Karpas-422 (cell line): ENCODE measurements around the gene LCNL1. TPM values are rescaled to one million over a fixed set of nuclear protein-coding genes. Genes with fewer than 3 reads are reported as not detected.

Experiments
- DNase-seq: peaks from one replicate; pipeline ENCODE4 v3.0.0-alpha.2; 2015
- H2AFZ ChIP-seq: fragments of 200-600 bp; sonication (generic); 2 replicates; pipeline ENCODE4 v1.6.1; 2014; ENCODE audit warnings: antibody characterized with exemption, low read length, mixed read lengths
- H3K27ac ChIP-seq: fragments of 200-600 bp; sonication (generic); 2 replicates; pipeline ENCODE4 v1.5.1; 2014; ENCODE audit warnings: mild to moderate bottlenecking, low read length, moderate library complexity
- H3K27me3 ChIP-seq: fragments of 200-600 bp; sonication (generic); 2 replicates; pipeline ENCODE4 v1.6.1; 2014; ENCODE audit warnings: low read length, mixed read lengths
- H3K36me3 ChIP-seq: fragments of 200-600 bp; sonication (generic); 2 replicates; pipeline ENCODE4 v1.6.1; 2014; ENCODE audit warnings: low read length, mixed read lengths; ENCODE audit not compliant: insufficient read depth
- H3K4me1 ChIP-seq: fragments of 200-600 bp; sonication (generic); 2 replicates; pipeline ENCODE4 v1.6.1; 2014; ENCODE audit warnings: mild to moderate bottlenecking, low read length, mixed read lengths
- H3K4me2 ChIP-seq: fragments of 200-600 bp; sonication (generic); 2 replicates; pipeline ENCODE4 v1.6.1; 2014; ENCODE audit warnings: low read length, low read depth, mild to moderate bottlenecking; ENCODE audit not compliant: poor library complexity, severe bottlenecking
- H3K4me3 ChIP-seq: fragments of 200-600 bp; sonication (generic); 2 replicates; pipeline ENCODE4 v1.5.1; 2014; ENCODE audit warnings: mild to moderate bottlenecking, antibody characterized with exemption, low read length, mixed read lengths
- H3K79me2 ChIP-seq: fragments of 200-600 bp; sonication (generic); 2 replicates; pipeline ENCODE4 v1.6.1; 2014; ENCODE audit warnings: mild to moderate bottlenecking, low read length, mixed read lengths
- H3K9ac ChIP-seq: fragments of 200-600 bp; sonication (generic); 2 replicates; pipeline ENCODE4 v1.6.0; 2014; ENCODE audit warnings: low read length
- H3K9me2 ChIP-seq: fragments of 200-600 bp; sonication (generic), shearing (Covaris generic); replicated peaks from 2 replicates; pipeline ENCODE4 v1.6.0; 2014; ENCODE audit warnings: mild to moderate bottlenecking, low read length, moderate library complexity; ENCODE audit not compliant: insufficient read depth
- H3K9me3 ChIP-seq: fragments of 300-700, 200-600 bp; sonication (generic); 2 replicates; pipeline ENCODE4 v1.6.1; 2014; ENCODE audit warnings: low read length, mixed read lengths
- H4K20me1 ChIP-seq: fragments of 200-600 bp; sonication (generic); 2 replicates; pipeline ENCODE4 v1.6.1; 2014; ENCODE audit warnings: mild to moderate bottlenecking, antibody characterized with exemption, low read length, low read depth; ENCODE audit not compliant: insufficient read depth
- total RNA-seq: library from RNA; depleted of rRNA; stranded (reverse); fragments of >200 nt; shearing (Covaris generic); gene quantifications from 2 replicates; pipeline ENCODE4 v1.2.3, GENCODE V29; 2014; ENCODE audit warnings: low replicate concordance

Gene LCNL1
- total RNA-seq, 1 experiment from 2014 or later = not detected

DNA sequence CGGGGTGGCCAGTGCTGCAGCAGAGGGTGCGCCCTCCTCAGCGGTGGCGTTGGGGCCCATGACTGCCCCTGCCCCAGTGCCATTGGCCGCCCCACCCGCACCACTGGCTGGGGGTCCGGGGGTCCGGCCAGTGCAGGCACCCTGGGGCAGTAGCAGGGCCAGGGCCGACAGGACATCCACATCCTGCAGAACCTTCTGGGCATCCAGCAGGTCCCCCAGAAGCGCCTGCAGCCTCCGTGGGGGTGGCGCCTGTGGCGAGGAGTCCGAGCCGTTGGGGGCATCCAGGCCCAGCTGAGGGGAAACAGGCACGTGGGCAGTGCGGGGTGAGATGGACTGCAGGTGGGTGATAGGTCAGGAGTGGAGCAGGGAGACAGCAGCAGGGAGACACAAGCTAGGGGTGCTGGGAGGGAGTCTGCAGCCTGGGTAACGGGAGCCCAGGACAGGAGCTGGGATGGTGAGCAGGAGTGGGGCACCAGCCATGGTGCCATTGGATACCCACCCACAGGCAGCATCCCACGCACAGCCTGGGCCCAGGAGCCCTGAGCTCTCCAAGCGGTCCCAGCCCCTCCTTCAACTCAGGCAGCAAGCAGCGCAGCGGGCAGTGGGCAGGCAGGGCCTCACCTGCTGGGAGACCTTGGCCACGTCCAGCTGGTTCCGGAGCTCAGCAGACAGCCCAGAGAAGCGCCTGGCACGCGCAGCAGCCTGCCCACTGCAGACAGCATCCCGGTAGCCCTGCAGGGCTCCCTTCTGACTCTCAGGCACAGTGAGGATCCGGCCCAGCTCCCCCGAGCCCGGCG lies 38.2 kb downstream of the LCNL1 start:
- H3K9me2 ChIP-seq = no peaks in the 10 kb centered on the region
- H4K20me1 ChIP-seq = no peaks in the 10 kb centered on the region
- H3K79me2 ChIP-seq = no peaks in the 10 kb centered on the region
- H3K9me3 ChIP-seq = no peaks in the 10 kb centered on the region
- no peak overlapping the region for H2AFZ ChIP-seq
- H3K9ac ChIP-seq = no peak overlapping the region
- DNase-seq = no peak
- H3K36me3 ChIP-seq = no peaks in the 10 kb centered on the region
- no peak overlapping the region for H3K27ac ChIP-seq
- no peak overlapping the region for H3K4me2 ChIP-seq
- H3K4me3 ChIP-seq = no peak overlapping the region
- H3K27me3 ChIP-seq = no peaks in the 10 kb centered on the region
- peaks cover 10% of the 10 kb centered on the region for H3K4me1 ChIP-seq

DNA sequence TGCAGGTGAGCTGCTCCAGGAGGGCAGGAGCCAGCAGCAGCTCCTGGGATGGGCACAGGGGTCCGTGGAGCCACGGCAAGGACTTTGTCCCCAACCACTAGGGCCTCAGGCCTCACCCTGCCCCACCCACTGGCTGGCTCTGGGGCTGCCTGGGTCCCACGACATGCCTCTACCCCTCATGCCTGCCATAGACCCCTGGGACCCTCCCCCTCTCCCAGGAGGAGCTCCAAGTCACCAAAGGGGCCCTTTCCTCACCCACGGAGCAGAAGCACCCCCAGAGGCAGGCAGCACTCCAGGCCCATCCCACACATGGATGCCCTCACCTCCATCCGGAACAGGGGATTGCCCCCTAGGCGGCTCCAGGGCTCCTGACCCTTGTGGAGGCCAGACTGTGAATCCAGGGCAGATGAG lies 38.8 kb downstream of the LCNL1 start:
- no peaks in the 10 kb centered on the region for H3K9me3 ChIP-seq
- no peak overlapping the region for H3K27ac ChIP-seq
- no peak for DNase-seq
- H3K9me2 ChIP-seq = no peaks in the 10 kb centered on the region
- H3K36me3 ChIP-seq = no peaks in the 10 kb centered on the region
- H3K79me2 ChIP-seq = no peaks in the 10 kb centered on the region
- H3K4me1 ChIP-seq = peaks cover 14% of the 10 kb centered on the region
- no peak overlapping the region for H2AFZ ChIP-seq
- no peaks in the 10 kb centered on the region for H4K20me1 ChIP-seq
- H3K4me3 ChIP-seq = no peak overlapping the region
- no peak overlapping the region for H3K4me2 ChIP-seq
- no peaks in the 10 kb centered on the region for H3K27me3 ChIP-seq
- H3K9ac ChIP-seq = no peak overlapping the region

DNA sequence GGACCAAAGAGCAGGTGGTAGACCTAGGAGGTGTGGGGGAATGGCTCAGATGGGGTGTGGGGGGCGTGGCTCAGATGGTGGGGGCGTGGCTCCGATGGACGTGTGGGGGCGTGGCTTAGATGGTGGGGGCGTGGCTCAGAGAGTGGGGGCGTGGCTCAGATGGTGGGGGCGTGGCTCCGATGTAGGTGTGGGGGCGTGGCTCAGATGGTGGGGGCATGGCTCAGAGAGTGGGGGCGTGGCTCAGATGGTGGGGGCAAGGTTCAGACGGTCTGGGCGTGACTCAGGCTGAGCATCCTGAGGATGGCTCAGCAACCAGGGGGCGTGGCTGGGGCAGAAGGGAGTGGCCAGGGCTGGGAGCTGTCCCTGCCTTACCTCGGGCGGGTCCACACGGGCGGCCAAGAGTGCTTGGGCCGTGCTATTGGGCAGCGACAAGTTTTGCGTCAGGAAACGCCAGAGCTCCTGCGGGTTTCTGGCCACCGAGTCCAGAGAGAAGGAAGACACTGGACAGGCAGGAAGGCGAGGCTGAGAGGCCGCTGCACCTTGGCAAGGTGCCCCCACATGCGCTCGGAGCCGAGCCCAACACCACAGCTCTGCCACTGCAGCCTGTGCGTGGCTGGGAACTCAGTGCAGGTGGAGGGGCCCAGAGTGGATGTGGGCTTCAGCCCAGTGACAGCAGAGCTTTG lies 39.3 kb downstream of the LCNL1 start:
- no peaks in the 10 kb centered on the region for H3K9me3 ChIP-seq
- H3K4me2 ChIP-seq = no peak overlapping the region
- H3K27ac ChIP-seq = no peak overlapping the region
- H4K20me1 ChIP-seq = no peaks in the 10 kb centered on the region; the same call in 1 of the 2 replicates
- DNase-seq = peak; percentile 96
- no peak overlapping the region for H3K9ac ChIP-seq
- H3K36me3 ChIP-seq = no peaks in the 10 kb centered on the region
- H3K9me2 ChIP-seq = no peaks in the 10 kb centered on the region
- H3K4me1 ChIP-seq = peaks cover 14% of the 10 kb centered on the region
- no peaks in the 10 kb centered on the region for H3K27me3 ChIP-seq
- H3K79me2 ChIP-seq = no peaks in the 10 kb centered on the region
- H3K4me3 ChIP-seq = no peak overlapping the region
- H2AFZ ChIP-seq = no peak overlapping the region

DNA sequence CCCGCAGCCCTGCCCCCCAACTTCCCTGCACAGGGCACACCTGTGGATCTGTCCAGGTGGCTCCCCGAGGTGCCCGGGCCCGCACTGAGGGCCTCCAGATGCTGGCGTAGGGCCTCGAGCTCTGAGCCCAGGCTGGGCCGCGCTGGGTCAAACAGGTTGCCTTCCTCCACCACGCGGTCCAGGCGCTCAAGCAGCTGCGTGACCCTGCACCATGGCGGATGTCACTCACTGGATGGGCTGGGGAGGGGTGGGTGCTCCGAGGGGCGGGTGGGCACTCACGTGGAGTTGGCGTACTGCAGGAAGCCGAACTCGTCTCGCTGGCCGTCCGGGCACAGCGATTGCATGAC lies 39.8 kb downstream of the LCNL1 start:
- H3K36me3 ChIP-seq = no peaks in the 10 kb centered on the region
- no peaks in the 10 kb centered on the region for H3K9me2 ChIP-seq
- no peaks in the 10 kb centered on the region for H3K27me3 ChIP-seq
- no peaks in the 10 kb centered on the region for H3K79me2 ChIP-seq
- DNase-seq = no peak
- H3K9me3 ChIP-seq = no peaks in the 10 kb centered on the region
- no peak overlapping the region for H3K9ac ChIP-seq
- H3K27ac ChIP-seq = no peak overlapping the region
- H3K4me1 ChIP-seq = peaks cover 18% of the 10 kb centered on the region
- no peak overlapping the region for H2AFZ ChIP-seq
- no peak overlapping the region for H3K4me2 ChIP-seq
- H3K4me3 ChIP-seq = no peak overlapping the region
- no peaks in the 10 kb centered on the region; the same call in 1 of the 2 replicates for H4K20me1 ChIP-seq

DNA sequence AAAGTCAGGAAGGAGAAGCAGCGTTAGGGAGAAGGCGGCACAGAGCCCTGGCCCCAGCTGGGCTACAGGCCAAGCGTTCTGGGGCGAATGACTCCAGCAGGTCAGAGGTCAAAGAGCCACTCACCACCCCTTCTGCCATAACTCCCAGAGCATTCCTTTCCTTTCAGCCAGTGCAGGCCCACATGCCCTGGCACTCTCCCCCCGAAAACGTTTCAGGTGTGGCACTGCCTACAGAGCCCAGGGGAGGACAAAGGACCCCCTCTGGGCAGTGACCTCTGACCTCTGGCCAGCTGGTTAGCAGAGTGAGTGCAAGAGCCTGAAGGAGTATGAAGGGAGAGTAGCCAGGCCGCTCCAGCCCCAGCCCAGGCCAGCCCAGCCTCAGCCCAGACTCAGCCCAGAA lies 40.4 kb downstream of the LCNL1 start:
- H3K27me3 ChIP-seq = no peaks in the 10 kb centered on the region
- no peaks in the 10 kb centered on the region for H3K9me3 ChIP-seq
- no peaks in the 10 kb centered on the region; the same call in 1 of the 2 replicates for H4K20me1 ChIP-seq
- H3K4me1 ChIP-seq = peaks cover 19% of the 10 kb centered on the region
- H3K79me2 ChIP-seq = no peaks in the 10 kb centered on the region
- H3K4me2 ChIP-seq = no peak overlapping the region
- H3K27ac ChIP-seq = no peak overlapping the region
- DNase-seq = no peak
- no peak overlapping the region for H3K4me3 ChIP-seq
- no peaks in the 10 kb centered on the region for H3K36me3 ChIP-seq
- H3K9me2 ChIP-seq = no peaks in the 10 kb centered on the region
- H3K9ac ChIP-seq = no peak overlapping the region
- H2AFZ ChIP-seq = no peak overlapping the region

DNA sequence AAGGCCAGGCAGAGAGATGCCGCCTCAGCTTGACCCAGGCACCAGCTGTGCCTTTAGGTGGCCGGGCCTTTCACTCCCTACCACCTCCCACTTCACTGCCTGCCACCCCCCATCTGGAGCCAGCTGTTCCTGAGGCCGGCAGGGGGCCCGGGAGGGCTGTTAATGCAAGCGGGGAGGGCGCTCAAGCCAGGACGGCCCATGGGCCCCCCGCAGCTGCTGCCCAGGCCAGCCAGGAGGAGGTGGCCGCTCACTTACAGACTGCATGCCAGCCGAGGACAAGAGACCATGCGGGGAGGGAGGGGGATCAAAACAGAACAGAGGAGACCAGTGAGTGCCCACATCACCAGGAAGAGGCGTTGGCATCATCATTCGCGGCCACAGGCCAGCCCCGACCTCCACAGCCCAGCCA lies 40.8 kb downstream of the LCNL1 start:
- DNase-seq = no peak
- H3K79me2 ChIP-seq = no peaks in the 10 kb centered on the region
- H3K27me3 ChIP-seq = no peaks in the 10 kb centered on the region
- no peak overlapping the region for H3K4me2 ChIP-seq
- no peaks in the 10 kb centered on the region; the same call in 1 of the 2 replicates for H4K20me1 ChIP-seq
- H3K4me1 ChIP-seq = peaks cover 22% of the 10 kb centered on the region
- no peaks in the 10 kb centered on the region for H3K36me3 ChIP-seq
- H3K9me2 ChIP-seq = no peaks in the 10 kb centered on the region
- no peaks in the 10 kb centered on the region for H3K9me3 ChIP-seq
- no peak overlapping the region for H3K9ac ChIP-seq
- H2AFZ ChIP-seq = no peak overlapping the region
- H3K4me3 ChIP-seq = no peak overlapping the region
- no peak overlapping the region for H3K27ac ChIP-seq

DNA sequence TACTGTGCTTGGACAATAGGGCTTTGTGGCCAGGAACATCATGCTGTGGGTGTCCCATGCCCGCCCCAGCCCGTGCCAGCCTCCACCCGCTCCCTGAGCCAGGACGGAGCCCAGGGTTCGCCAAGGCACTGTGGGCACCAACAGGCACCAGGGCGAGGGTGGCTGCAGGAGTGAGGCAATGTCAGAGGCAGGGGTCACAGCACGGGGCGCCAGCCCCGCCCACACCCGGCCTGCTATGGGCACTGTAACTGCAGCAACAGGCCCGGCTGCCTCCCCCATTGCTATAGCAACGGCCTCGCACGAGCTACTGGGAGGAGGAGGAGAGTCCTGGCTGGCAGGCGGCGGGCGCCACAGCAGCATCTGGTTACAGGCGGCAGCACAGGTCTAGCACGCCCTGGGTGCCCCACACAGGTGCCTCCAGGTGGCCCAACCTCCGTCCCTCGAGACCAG lies 42.7 kb downstream of the LCNL1 start:
- Histone ChIP-seq H3K36me3 (no peaks in the 10 kb centered on the region), H3K9me3 (no peaks in the 10 kb centered on the region), H3K9ac (no peak overlapping the region), H3K4me2 (peak overlapping the region; percentile 27), H3K9me2 (no peaks in the 10 kb centered on the region), H3K27me3 (no peaks in the 10 kb centered on the region), H3K27ac (no peak overlapping the region), H3K4me1 (peaks cover 23% of the 10 kb centered on the region), H3K79me2 (no peaks in the 10 kb centered on the region), H2AFZ (no peak overlapping the region), H3K4me3 (no peak overlapping the region), H4K20me1 (no peaks in the 10 kb centered on the region; the same call in 1 of the 2 replicates)
- peak; percentile 89 for DNase-seq

DNA sequence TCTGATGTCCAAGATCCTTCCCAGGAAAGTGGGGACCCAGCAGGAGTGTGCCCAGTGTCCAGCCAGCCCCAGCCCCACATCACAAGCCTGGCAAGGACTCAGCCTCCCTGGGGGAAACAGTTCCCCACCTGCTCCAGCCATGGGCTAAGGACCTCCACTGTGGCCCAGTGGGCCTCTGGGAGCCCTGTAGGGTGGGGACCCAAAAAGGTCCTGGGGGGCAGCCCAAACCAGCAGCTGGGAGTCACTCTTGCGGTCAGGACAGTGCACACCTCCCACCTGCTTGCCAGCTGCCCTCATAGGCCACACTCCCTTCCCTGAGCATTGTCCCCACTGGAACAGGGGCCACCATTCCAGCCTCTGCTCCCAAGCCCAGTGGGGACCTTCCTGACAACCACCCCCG lies 43.6 kb downstream of the LCNL1 start:
- Histone ChIP-seq H3K79me2 (no peaks in the 10 kb centered on the region), H3K4me2 (peak overlapping the region; percentile 27), H3K27ac (no peak overlapping the region), H3K27me3 (no peaks in the 10 kb centered on the region), H2AFZ (no peak overlapping the region), H3K9ac (no peak overlapping the region), H3K36me3 (no peaks in the 10 kb centered on the region), H3K9me3 (no peaks in the 10 kb centered on the region), H4K20me1 (no peaks in the 10 kb centered on the region; the same call in 1 of the 2 replicates), H3K4me1 (peaks cover 24% of the 10 kb centered on the region), H3K9me2 (no peaks in the 10 kb centered on the region), H3K4me3 (no peak overlapping the region)
- no peak for DNase-seq
